Urothelium cell line (cell line): ENCODE results near the gene KIF7.
"Not testable (repeated sequence)": the region's sequence is repeated elsewhere in the genome, so short reads cannot be mapped to it uniquely, and the experiment has no call there.

Source experiments
- DNase-seq: peaks from one replicate; pipeline ENCODE4 v3.0.0; 2011; ENCODE audit warnings: low spot score, mixed read lengths
- FAIRE-seq: peaks from 2 replicates; lab custom pipeline; 2011; peaks lifted over from hg19 to GRCh38; lab: Jason Lieb, UNC

KIF7 gene

GRCh38 chr15:89654847-89655805 is at the start of gene KIF7:
KIF7 (minus strand) TSS chr15:89655467; CDS start chr15:89652930, 2,537 bp downstream.
- no peak for FAIRE-seq
- DNase-seq, result peak; percentile 91

DNA sequence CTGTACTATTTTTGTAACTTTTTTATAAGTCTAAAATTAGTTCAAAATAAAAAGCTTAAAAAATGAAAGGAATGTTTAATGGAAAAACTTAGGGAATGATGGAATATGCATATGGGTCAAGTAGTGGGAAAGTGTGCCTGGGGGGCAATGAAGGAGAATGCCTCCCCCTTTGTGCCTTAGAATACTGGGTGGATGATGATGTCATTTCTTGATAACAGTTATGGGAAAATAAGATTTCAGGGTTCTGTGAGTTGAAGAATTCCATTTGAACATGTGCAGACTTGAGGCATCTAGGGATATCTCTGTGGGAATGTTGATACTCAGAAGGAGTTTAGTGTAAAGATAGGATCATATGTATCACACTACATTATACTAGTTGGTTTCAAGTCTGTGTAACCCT is 49.1 kb upstream of the KIF7 start:
- DNase-seq (no peak), FAIRE-seq (no peak)

- FAIRE-seq (no peak), DNase-seq (no peak)
Observed at GRCh38 chr15:89695198-89695597, 39.9 kb upstream of the KIF7 start.

DNA sequence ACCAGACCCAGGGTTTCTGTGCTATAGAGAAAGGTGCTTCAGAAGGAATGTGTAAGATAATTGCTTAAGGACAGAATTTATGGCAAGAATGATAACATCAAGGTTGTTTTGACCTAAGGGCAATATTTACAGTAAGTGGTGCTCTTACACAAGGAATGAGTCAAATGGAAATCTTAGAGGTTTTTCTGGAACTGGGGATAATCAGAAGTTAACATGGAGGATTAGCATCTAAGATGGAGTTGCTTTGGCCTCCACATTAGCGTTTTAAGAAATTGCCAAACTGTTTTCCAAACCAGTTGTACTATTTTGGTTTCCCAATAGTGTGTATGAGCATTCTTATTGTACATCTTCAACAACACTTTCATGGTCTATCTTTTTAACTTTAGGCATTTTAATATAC is 38.4 kb upstream of the KIF7 start:
- no peak for FAIRE-seq
- DNase-seq, result no peak

DNA sequence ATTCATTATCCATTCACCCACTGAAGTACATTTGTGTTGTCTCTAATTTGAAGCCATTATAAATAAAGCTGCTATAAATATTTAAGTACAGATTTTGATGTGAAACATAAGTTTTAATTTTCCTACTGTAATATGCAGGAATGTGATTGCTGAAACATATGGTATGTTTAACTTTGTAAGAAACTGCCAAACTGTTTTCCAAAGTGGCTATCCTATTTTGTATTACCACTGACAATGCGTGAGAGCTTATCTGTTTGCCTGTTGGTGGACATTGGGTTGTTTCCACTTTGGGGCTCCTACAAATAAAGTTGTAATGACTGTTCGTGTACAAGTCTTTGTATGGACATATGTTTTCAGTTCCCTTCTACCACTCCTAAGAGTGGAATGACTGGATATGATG is 37.8 kb upstream of the KIF7 start:
- no peak for DNase-seq
- FAIRE-seq, result no peak

- peak; percentile 84 for FAIRE-seq
- peak; percentile 94 for DNase-seq
Observed at GRCh38 chr15:89690276-89691218, 35.3 kb upstream of the KIF7 start, which contains the start of the genes PEX11A and WDR93. PEX11A (minus strand) TSS chr15:89690754; CDS start chr15:89690632, 122 bp downstream. WDR93 (plus strand) TSS chr15:89690811; CDS start chr15:89701747, 10,936 bp downstream.

GRCh38 chr15:89689930-89690275 is 34.6 kb upstream of the KIF7 start:
- FAIRE-seq, DNase-seq: not testable (repeated sequence)

- DNase-seq, result no peak
- FAIRE-seq, result no peak
Observed at GRCh38 chr15:89686522-89686921, 31.3 kb upstream of the KIF7 start.

GRCh38 chr15:89685995-89686394 is 30.7 kb upstream of the KIF7 start:
- DNase-seq (no peak), FAIRE-seq (no peak)

GRCh38 chr15:89681146-89681545 is 25.9 kb upstream of the KIF7 start:
- FAIRE-seq (peak; percentile 9), DNase-seq (no peak)

- no peak for DNase-seq
- no peak for FAIRE-seq
Observed at GRCh38 chr15:89680282-89680873, 25.1 kb upstream of the KIF7 start.

DNA sequence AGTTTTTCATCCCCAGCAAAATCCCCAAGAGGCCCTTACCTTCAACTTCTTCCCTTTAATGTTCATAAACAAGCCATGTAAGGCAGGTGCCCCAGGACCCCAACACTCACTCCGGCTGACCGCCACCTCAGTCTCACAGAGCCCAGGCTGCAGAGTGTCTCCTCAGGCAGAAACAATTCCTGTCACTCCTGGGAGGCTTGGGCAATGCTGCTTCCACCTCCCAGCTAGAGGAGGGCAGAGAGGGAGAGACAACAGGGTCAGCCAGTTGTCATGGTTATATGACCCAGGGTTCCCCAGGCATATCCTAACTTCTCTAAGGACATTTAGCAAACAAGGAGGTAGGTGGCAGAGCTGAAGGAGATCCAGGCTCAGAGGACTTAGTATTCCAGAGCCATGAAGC is 23.9 kb upstream of the KIF7 start, which contains the start of gene PLIN1:
Gene PLIN1 (minus strand): TSS at position 156 of the 400 bp plus-strand sequence. CDS start 1,878 bp downstream, outside the sequence.
- no peak for FAIRE-seq
- DNase-seq, result no peak

- FAIRE-seq, result no peak
- DNase-seq, result no peak
Observed at GRCh38 chr15:89677381-89677780, 22.1 kb upstream of the KIF7 start.

GRCh38 chr15:89675606-89676005 is 20.3 kb upstream of the KIF7 start:
- no peak for DNase-seq
- no peak for FAIRE-seq

- DNase-seq (no peak), FAIRE-seq (no peak)
Observed at GRCh38 chr15:89674526-89674925, 19.3 kb upstream of the KIF7 start.

DNA sequence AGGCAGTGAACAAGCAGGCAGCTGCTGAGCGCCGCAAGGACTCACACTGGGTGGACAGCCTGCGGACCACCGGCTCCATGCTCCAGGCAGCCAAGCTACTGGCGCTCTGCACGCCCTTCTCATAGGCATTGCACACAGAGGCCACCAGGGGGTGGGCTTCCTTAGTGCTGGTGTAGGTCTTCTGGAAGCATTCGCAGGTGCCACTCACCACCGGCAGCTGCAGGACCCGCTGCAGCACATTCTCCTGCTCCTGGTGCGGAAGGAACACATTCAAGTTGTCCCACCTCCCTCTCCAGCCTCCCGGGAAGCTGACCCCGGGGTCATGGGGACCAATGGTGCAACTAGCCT is 17.9 kb upstream of the KIF7 start:
- peak; percentile 46 for DNase-seq

GRCh38 chr15:89672221-89673164 is 17.2 kb upstream of the KIF7 start:
- DNase-seq (no peak), FAIRE-seq (no peak)

More for the DNA sequence above, 17.9 kb upstream of the KIF7 start:
- no peak for FAIRE-seq

GRCh38 chr15:89671687-89672086 is 16.4 kb upstream of the KIF7 start:
- DNase-seq (no peak), FAIRE-seq (no peak)

DNA sequence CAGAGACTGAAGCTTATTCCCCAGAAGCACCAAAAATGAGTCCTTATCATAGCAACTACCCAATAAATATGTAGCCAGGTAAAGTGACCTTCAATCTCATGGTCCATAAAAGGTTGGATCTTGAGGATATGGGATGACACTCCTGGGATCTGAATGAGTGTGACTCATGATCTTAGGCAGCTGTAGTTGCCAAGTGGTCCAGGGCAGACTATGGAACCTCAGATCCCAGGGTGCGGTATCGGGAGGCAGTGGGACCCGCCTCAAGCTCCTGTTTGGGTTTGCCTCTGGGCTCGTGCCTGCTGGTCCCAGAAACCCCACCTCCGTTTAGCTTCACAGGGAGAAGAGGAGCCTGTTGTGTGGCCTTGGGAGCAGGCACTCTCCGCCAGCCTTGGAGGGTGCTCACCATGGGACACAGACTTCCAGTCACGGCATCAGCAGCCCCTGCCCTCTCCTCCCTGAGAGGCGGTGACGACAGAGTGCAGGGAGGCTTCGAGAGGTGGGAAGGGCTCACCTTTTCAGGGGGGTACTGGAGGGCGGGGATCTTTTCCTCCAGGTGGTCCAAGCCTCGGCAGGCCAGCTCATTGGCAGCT is 15.8 kb upstream of the KIF7 start:
- DNase-seq (no peak), FAIRE-seq (no peak)
